GM18907 (cell line): ENCODE measurements around the gene ENHO.
"Not testable (repeated sequence)": the region's sequence is repeated elsewhere in the genome, so short reads cannot be mapped to it uniquely, and the experiment has no call there.

Source experiments
- ATAC-seq: cut with Tn5 transposase; IDR thresholded peaks from one replicate; pipeline ENCODE4 v1.9.1; 2021; ENCODE audit warnings: mild to moderate bottlenecking, moderate library complexity; ENCODE audit not compliant: unreplicated experiment

The ENHO gene

GRCh38 chr9:34482746-34483145 is 40.0 kb downstream of the ENHO start:
- not testable (repeated sequence) for ATAC-seq

DNA sequence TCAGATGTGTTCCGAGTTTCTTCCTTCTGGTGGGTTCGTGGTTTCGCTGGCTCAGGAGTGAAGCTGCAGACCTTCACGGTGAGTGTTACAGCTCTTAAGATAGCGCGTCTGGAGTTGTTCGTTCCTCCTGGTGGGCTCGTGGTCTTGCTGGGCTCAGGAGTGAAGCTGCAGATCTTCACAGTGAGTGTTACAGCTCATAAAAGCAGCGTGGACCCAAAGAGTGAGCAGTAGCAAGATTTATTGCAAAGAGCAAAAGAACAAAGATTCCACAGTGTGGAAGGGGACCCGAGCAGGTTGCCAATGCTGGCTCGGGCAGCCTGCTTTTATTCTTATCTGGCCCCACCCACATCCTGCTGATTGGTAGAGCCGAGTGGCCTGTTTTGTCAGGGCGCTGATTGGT is 41.2 kb downstream of the ENHO start:
- not testable (repeated sequence) for ATAC-seq

DNA sequence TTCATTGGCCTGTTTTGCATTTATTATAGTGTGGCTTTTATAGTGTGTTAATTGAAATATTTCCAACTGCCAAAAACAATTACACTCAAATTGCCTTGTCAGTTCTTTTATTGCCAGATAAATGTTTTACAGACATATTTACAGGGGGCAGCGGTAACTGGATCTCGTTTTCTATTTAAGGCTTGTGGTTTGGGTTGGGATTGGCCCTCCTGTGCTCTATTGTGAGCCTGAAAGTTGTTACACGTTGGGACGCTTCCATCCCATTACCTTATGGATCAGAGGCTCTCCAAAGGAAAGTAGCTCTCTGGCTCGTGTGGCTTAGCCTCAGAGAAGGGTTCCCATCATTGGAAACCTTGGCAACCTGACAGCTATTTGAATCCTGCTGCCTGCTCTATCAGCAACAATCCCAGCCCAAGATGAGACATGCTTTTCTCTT is 43.3 kb downstream of the ENHO start:
- ATAC-seq = no peak

- no peak for ATAC-seq
Observed at GRCh38 chr9:34477541-34477940, 45.2 kb downstream of the ENHO start.

DNA sequence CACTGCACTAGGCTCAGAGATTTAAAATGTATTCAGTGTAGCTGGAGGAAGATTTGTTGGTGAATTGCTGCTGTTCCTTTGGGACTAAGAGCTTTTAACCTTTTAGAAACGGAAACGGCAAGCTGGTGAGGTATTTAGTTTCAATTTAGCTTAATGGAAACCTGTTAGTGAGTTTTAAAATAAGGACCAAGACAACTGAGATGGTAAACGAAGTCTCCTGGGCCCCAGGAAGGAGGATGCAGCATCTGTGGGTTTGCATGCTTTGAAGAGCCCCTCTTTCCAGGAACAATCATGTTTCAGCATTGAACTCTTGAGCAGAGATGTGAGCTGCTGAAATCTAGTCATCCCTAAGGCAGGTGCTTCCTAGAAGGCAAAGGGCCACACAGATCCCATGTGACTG is 47.7 kb downstream of the ENHO start:
- no peak for ATAC-seq
